IPS-15b (cell line): ENCODE data around the gene SH3BP5L.

Experiments used
- H3K27me3 ChIP-seq: one replicate; pipeline ENCODE4 v1.6.1; 2013; ENCODE audit warnings: low read length; ENCODE audit not compliant: control insufficient read depth, insufficient read depth
- H3K36me3 ChIP-seq: one replicate; pipeline ENCODE4 v1.6.1; 2013; ENCODE audit warnings: low read length; ENCODE audit not compliant: control insufficient read depth, insufficient read depth
- H3K4me1 ChIP-seq: one replicate; pipeline ENCODE4 v1.6.1; 2013; ENCODE audit warnings: mild to moderate bottlenecking, low read length; ENCODE audit not compliant: control insufficient read depth, insufficient read depth
- H3K4me3 ChIP-seq: one replicate; pipeline ENCODE4 v1.5.1; 2013; ENCODE audit warnings: low read depth, low read length
- H3K9ac ChIP-seq: one replicate; pipeline ENCODE4 v1.6.1; 2013; ENCODE audit warnings: low read depth, mild to moderate bottlenecking, low read length
- H3K9me3 ChIP-seq: one replicate; pipeline ENCODE4 v1.6.1; 2013; ENCODE audit warnings: mild to moderate bottlenecking, low read length; ENCODE audit not compliant: control insufficient read depth, insufficient read depth

Gene SH3BP5L

DNA sequence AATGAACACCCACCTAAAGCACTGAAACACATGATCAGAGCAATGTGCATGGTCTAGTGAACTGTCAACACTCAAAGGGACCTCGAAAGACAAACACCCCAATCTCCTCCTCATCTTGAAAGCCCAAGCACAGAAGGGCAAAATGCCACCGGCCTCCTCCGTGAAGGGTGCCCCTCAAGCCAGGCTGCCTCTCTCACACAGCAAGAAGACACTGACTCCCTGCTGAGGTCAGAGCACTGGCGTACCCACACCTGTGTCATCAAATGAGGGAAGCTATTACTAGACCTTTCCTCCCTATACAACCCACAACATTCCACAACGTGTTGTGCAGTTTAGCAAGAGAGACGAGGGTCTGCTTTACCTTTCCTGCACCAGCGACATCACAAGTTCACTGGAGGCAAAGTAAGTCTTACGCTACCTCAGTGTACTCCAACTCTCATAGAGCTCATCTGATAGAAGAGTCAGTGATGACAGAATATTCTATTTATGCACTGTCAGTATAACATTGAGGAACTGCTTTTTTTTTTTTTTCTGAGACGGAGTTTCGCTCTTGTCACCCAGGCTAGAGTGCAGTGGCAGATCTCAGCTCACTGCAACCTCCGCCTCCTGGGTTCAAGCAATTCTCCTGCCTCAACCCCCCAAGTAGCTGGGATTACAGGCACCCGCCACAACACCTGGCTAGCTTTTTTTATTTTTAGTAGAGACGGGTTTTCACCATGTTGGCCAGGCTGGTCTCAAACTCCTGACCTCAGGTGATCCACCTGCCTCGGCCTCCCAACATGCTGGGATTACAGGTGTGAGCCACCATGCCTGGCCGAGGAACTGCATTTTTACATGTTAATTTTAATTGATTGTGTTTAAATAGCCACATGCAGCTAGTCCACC, 3.3 kb downstream of the SH3BP5L start:
- peaks cover 2% of the 10 kb centered on the region for H3K36me3 ChIP-seq
- H3K4me3 ChIP-seq: no peak overlapping the region
- no peaks in the 10 kb centered on the region for H3K27me3 ChIP-seq
- H3K9ac ChIP-seq: no peak overlapping the region
- H3K9me3 ChIP-seq: no peaks in the 10 kb centered on the region
- peaks cover 4% of the 10 kb centered on the region for H3K4me1 ChIP-seq

DNA sequence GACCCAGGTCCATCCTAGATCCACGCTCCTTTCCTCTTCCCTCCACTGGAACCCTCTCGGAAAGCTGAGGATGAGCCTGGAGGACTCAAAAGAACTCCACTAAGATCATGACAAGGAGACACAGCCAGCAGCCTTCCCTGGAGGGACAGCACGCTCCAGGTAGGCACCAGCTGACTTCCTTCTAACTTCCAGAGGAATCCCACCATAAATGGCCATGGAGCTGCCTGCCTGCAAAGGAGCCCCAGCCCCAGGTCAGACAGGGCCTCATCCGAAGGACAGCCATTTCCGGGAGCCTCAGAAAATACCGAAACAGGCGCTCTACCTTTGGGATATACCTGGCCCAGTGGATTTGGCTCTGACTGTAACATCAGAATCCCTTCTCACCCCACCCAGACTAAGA, 4.1 kb downstream of the SH3BP5L start:
- peaks cover 4% of the 10 kb centered on the region for H3K4me1 ChIP-seq
- no peaks in the 10 kb centered on the region for H3K27me3 ChIP-seq
- H3K4me3 ChIP-seq: no peak overlapping the region
- no peak overlapping the region for H3K9ac ChIP-seq
- no peaks in the 10 kb centered on the region for H3K9me3 ChIP-seq
- H3K36me3 ChIP-seq: peaks cover 2% of the 10 kb centered on the region

DNA sequence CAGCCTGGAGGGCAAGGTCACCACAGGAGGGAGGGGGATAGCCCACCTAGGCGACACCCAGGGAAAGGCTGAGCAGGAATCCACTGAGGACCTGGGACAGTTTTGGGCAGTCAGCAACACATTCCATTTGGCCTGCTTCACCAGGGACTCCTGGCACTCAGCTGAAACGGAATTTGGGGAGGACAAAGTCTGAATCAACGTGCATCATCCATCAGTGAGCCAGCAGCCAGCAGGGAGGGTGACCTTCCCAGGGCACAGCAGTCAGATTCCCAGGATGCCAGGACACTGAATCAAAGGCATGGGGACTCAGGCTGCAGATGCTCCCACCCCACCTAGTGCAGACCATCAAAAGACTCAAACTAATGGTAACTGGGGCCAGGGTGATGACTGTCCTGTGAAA, 4.6 kb downstream of the SH3BP5L start:
- H3K4me3 ChIP-seq: no peak overlapping the region
- H3K9ac ChIP-seq: no peak overlapping the region
- no peaks in the 10 kb centered on the region for H3K9me3 ChIP-seq
- peaks cover 6% of the 10 kb centered on the region for H3K36me3 ChIP-seq
- H3K27me3 ChIP-seq: no peaks in the 10 kb centered on the region
- H3K4me1 ChIP-seq: peaks cover 4% of the 10 kb centered on the region

DNA sequence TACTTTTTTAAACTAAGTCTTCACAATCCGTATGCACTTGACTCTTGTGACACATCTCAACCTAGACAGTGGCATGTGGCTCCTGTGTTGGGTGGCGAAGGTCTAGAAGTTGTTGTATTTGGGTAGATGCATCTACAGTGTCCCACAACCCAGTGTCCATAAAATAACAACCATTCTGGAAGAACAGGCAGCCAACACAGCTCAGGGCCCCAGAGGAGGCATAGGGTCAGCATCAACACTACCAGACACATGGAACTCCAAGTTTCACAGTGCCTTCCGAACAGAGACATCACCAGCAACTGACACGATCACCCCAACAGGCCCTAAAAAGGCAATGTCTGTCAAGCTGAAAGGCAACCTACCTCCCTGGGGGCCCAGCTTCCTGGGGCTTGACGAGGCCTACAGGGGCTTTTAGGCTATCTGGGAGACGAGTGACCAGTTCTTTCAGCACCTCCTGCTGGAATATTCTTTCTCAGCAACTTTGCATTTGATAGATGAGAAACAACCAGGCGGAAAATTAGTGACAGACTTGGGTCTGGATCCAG, 5.6 kb downstream of the SH3BP5L start:
- Histone ChIP-seq H3K27me3 (no peaks in the 10 kb centered on the region), H3K36me3 (peaks cover 7% of the 10 kb centered on the region), H3K9me3 (no peaks in the 10 kb centered on the region), H3K9ac (no peak overlapping the region), H3K4me1 (peaks cover 6% of the 10 kb centered on the region), H3K4me3 (no peak overlapping the region)

DNA sequence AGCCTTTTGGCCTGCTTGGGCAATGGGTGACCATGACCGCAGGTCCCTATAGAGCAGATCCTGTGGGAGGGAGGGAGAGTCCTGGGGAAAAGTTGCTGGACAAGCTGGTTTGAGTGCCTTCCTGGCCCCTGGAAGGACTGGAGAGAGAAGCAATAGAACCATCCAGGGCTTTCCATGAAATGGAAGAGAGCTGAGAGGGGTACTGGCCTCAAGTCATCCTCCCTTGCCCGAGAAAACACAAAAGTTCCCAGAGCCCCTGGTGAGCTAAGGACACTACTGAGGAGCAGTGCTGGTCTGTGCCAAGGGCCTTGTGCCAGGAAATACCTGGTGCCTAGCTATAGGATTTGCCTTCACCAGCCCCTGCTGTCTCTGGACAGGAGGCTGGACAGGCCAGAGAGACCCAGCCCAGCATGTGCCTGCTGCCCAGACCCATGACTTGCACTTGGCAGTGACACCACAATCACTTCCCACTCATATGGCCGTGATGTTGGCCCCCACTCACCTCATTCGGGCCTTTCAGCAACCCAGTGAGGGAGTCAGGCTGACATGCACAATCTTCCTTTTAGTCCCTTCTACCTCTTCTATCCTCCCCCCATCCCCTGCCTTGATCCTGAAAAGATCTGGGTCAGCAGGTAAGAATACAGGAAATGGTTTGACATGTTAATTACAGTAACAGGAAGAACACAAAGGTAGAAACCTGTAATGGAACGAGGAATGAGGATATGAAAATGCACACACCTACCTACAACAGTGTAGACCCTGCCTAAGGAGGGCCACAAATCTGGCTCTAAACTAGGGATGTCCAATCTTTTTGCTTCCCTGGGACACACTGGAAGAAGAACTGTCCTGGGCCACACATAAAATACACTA, 7.0 kb downstream of the SH3BP5L start:
- no peak overlapping the region for H3K9ac ChIP-seq
- H3K4me3 ChIP-seq: no peak overlapping the region
- peaks cover 6% of the 10 kb centered on the region for H3K4me1 ChIP-seq
- H3K9me3 ChIP-seq: no peaks in the 10 kb centered on the region
- no peaks in the 10 kb centered on the region for H3K27me3 ChIP-seq
- peaks cover 12% of the 10 kb centered on the region for H3K36me3 ChIP-seq

DNA sequence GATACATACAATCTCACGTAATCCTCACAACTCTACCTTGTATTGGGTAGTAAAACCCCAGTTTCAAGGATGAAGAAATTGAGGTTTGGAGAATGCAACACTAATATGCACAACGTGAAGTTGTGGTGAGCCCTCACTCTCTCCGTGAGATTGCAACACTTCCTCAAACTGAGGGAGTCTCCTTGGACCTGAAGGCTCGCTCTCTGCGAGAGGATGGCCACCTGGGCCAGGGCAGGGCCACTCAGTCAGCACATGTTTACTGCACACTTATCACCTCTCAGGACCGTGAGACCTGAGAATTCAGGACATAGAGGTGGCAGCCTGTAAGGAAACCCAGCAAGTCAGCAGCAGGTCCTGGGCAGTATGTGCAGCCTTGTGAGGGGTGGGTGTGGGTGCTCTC, 8.7 kb downstream of the SH3BP5L start:
- H3K4me3 ChIP-seq: no peak overlapping the region
- no peak overlapping the region for H3K9ac ChIP-seq
- H3K27me3 ChIP-seq: no peaks in the 10 kb centered on the region
- peaks cover 24% of the 10 kb centered on the region for H3K36me3 ChIP-seq
- H3K4me1 ChIP-seq: peaks cover 6% of the 10 kb centered on the region
- no peaks in the 10 kb centered on the region for H3K9me3 ChIP-seq

DNA sequence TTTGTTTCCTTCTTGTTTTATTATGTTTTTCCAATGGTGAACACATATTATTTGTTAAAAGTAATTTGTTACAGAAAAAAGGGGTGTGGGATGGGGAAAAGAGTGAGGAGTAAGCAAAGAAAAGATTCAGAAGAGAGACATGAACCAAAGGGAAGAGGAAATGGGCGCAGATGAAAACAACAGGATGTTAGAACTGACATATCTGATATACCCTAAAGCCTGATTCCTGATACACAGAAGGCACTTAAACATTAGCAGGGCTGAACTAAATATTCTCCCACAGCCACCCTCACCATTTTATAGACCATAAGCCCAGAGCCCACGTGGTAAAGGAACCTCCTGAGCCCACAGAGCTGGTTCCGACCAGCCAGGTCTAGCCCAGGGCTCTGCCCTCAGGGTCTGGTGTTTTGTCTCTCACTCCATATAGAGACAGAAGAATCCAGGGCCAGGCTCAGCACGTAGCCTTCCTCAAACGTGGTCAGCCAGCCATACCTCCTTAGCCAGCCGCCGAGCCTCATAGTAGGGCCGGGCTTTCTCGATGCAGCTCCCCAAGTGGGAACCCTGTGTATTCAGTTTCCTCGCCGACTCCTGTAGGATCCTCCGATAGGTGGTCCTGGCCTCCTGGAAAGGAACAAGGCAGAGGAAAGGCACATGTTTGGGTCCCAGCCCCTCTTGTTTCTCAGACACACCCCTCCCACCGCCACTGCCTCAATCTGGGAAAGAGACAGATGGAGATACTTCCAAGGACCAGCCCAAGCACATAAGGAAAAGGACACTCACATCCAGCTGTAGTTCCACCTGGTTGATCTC, 9.5 kb downstream of the SH3BP5L start:
- Histone ChIP-seq H3K9ac (no peak overlapping the region), H3K4me1 (peaks cover 6% of the 10 kb centered on the region)

DNA sequence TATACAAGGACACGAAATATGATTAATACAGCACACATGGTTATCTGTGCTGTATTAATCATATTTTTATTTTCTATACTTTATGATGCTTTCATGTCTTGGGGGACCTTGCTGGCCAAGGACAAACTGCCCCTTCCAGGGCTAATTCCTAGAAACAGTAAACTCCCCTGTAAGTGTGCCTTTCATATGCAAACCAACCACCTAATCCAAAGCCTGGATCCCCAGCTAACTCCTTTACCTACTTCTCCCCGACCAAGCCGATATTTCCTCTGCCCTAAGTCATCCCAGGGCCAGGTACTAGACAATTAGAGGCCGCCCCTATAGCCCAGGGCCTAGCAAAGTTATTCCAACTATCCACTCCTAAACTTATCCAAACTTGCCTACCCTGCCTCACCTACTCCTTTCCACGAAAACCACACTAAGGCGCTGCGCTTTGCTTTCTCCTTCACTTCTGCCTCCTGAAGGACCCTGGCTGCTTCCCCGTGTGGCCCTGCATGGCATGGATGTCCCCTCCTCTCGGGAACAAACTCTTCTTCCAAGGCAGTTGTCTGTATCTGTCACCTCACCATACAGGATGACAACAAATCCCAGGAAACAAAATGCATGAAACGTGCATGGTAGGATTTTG, 10.2 kb downstream of the SH3BP5L start:
- no peak overlapping the region for H3K4me3 ChIP-seq
- H3K9ac ChIP-seq: no peak overlapping the region
- H3K9me3 ChIP-seq: no peaks in the 10 kb centered on the region
- no peaks in the 10 kb centered on the region for H3K27me3 ChIP-seq
- H3K4me1 ChIP-seq: peaks cover 6% of the 10 kb centered on the region
- peaks cover 37% of the 10 kb centered on the region for H3K36me3 ChIP-seq

More for the DNA sequence above, 9.5 kb downstream of the SH3BP5L start:
- Histone ChIP-seq H3K9me3 (no peaks in the 10 kb centered on the region), H3K36me3 (peaks cover 32% of the 10 kb centered on the region), H3K27me3 (no peaks in the 10 kb centered on the region), H3K4me3 (no peak overlapping the region)

DNA sequence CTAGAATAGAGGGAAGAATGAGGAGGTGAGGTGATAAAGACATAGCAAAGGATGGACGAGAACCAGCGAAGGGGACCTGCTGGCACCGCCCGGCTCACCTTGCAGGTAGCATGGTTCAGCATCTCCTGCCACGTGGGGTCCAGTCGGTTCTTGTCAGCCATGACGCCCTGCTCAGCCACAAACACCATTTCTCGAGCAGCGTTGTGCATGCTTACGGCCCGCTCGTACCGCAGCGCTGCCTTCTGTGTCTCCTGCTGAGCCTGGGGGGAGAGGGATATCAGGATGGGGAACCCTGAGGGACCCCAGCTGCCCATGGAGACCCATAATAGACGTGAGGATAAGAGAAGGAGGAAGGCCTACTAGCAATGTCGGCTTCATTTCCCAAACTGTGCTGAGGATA, 11.4 kb downstream of the SH3BP5L start:
- no peaks in the 10 kb centered on the region for H3K27me3 ChIP-seq
- H3K4me3 ChIP-seq: no peak overlapping the region
- H3K36me3 ChIP-seq: peaks cover 37% of the 10 kb centered on the region
- no peak overlapping the region for H3K9ac ChIP-seq
- H3K9me3 ChIP-seq: no peaks in the 10 kb centered on the region
- peaks cover 5% of the 10 kb centered on the region for H3K4me1 ChIP-seq

DNA sequence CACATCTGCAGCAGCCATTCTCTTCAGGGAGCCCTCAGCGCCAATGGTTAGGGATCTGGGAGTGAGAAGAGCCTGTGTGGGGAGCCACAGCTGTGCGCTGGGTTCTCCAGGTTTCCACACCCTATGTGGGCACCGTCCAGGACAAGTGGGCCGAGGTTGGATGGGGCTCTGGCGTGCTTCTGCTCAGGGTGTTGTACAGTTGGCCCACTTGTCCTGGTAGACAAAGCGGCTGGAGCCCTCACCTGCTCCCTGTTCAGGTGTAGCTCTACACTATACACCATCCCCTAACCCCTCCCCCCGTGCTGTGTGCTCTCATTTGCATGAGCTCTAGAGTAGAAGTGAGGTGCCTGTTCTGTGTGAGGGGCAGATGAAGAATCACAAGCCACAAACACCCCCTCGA, 12.2 kb downstream of the SH3BP5L start:
- Histone ChIP-seq H3K27me3 (no peaks in the 10 kb centered on the region), H3K9ac (no peak overlapping the region), H3K4me1 (peaks cover 2% of the 10 kb centered on the region), H3K9me3 (no peaks in the 10 kb centered on the region), H3K36me3 (peaks cover 35% of the 10 kb centered on the region), H3K4me3 (no peak overlapping the region)
